Loucy (cell line): Measurements from ENCODE around the gene FOXO6.

Experiments
- H2AFZ ChIP-seq: fragments of 200-600 bp; sonication (generic); 2 replicates; pipeline ENCODE4 v1.6.0; 2016; ENCODE audit warnings: antibody characterized with exemption, mild to moderate bottlenecking, low read length, moderate library complexity
- H3F3A ChIP-seq: fragments of 200-600 bp; 2 replicates; pipeline ENCODE4 v1.6.0; 2016; ENCODE audit warnings: antibody characterized with exemption, low read depth, mild to moderate bottlenecking
- H3K27me3 ChIP-seq: fragments of 200-600 bp; sonication (generic); 2 replicates; pipeline ENCODE4 v1.6.1; 2014; ENCODE audit warnings: low read length, mild to moderate bottlenecking; ENCODE audit not compliant: insufficient read depth, poor library complexity, severe bottlenecking
- H3K36me3 ChIP-seq: fragments of 200-600 bp; sonication (generic); 2 replicates; pipeline ENCODE4 v1.6.1; 2016; ENCODE audit warnings: low read length; ENCODE audit not compliant: insufficient read depth
- H3K4me1 ChIP-seq: fragments of 200-600 bp; sonication (generic); 2 replicates; pipeline ENCODE4 v1.5.1; 2014; ENCODE audit warnings: low read length, mild to moderate bottlenecking; ENCODE audit not compliant: insufficient read depth, poor library complexity, severe bottlenecking
- H3K4me2 ChIP-seq: fragments of 200-600 bp; sonication (generic); 2 replicates; pipeline ENCODE4 v1.6.0; 2014; ENCODE audit warnings: antibody characterized with exemption, low read length, low read depth, mild to moderate bottlenecking; ENCODE audit not compliant: poor library complexity, severe bottlenecking
- H3K4me3 ChIP-seq: fragments of 200-600 bp; sonication (generic); 2 replicates; pipeline ENCODE4 v1.5.1; 2014; ENCODE audit warnings: low read length, mild to moderate bottlenecking, mixed read lengths; ENCODE audit not compliant: poor library complexity, severe bottlenecking
- H3K79me2 ChIP-seq: fragments of 200-600 bp; sonication (generic); 2 replicates; pipeline ENCODE4 v1.6.1; 2014; ENCODE audit warnings: low read length; ENCODE audit not compliant: insufficient read depth
- H3K9ac ChIP-seq: fragments of 200-600 bp; sonication (generic); 2 replicates; pipeline ENCODE4 v1.6.0; 2014; ENCODE audit warnings: mild to moderate bottlenecking, low read depth, low read length, moderate library complexity; ENCODE audit not compliant: poor library complexity, severe bottlenecking
- H3K9me2 ChIP-seq: fragments of 200-600 bp; sonication (generic); replicated peaks from 2 replicates; pipeline ENCODE4 v1.6.1; 2016; ENCODE audit warnings: low read depth, low read length, mixed read lengths
- H3K9me3 ChIP-seq: fragments of 200-600 bp; sonication (generic); 2 replicates; pipeline ENCODE4 v1.6.1; 2014; ENCODE audit warnings: mild to moderate bottlenecking, antibody characterized with exemption, low read length, low read depth; ENCODE audit not compliant: insufficient read depth
- H4K20me1 ChIP-seq: fragments of 200-600 bp; sonication (generic); 2 replicates; pipeline ENCODE4 v1.6.0; 2014; ENCODE audit warnings: antibody characterized with exemption, low read length, mild to moderate bottlenecking; ENCODE audit not compliant: insufficient read depth, poor library complexity, severe bottlenecking
- EZH2phosphoT487 ChIP-seq: fragments of 200-600 bp; IDR thresholded peaks from 2 replicates; pipeline ENCODE4 v1.6.1; 2018; ENCODE audit warnings: antibody characterized with exemption, mild to moderate bottlenecking, moderate library complexity, borderline replicate concordance
- TF ChIP-seq, protein P1 (sequence below): fragments of 200-600 bp; sonication (generic); conservative IDR thresholded peaks from 2 replicates; pipeline ENCODE4 v1.5.1; 2014; ENCODE audit warnings: mild to moderate bottlenecking, antibody characterized with exemption, low read length

The FOXO6 gene

DNA sequence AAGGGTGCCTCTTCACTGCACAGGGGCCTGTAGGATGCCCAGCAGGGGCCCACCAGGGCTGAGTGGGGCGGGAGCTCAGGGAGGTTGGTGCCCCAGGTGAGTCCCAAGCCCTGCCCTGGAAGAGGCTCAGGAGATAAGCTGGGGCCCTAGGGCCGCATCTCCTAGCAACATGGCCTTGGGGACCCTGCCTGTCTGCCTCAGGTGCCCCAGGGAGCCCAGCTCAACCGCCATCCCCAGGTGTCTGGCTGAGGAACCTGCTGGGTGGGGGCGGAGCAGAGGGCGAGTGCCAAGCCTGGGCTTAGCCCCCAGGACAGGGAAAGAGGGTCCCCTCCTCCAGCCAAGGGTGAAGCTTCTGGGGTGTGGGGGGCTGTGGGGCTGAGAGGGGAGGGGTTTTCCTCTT is 54.8 kb downstream of the FOXO6 start:
- Histone ChIP-seq H3K4me2 (no peak overlapping the region), H3K9ac (no peak overlapping the region), H2AFZ (no peak overlapping the region), H3K9me3 (no peaks in the 10 kb centered on the region), H3K36me3 (no peaks in the 10 kb centered on the region), H3K4me3 (no peak overlapping the region), H3F3A (no peaks in the 10 kb centered on the region), H3K27me3 (no peaks in the 10 kb centered on the region), H3K79me2 (no peaks in the 10 kb centered on the region), H3K9me2 (no peaks in the 10 kb centered on the region), H3K4me1 (peaks cover 8% of the 10 kb centered on the region), H4K20me1 (no peaks in the 10 kb centered on the region)
- TF ChIP-seq, protein P1, sequence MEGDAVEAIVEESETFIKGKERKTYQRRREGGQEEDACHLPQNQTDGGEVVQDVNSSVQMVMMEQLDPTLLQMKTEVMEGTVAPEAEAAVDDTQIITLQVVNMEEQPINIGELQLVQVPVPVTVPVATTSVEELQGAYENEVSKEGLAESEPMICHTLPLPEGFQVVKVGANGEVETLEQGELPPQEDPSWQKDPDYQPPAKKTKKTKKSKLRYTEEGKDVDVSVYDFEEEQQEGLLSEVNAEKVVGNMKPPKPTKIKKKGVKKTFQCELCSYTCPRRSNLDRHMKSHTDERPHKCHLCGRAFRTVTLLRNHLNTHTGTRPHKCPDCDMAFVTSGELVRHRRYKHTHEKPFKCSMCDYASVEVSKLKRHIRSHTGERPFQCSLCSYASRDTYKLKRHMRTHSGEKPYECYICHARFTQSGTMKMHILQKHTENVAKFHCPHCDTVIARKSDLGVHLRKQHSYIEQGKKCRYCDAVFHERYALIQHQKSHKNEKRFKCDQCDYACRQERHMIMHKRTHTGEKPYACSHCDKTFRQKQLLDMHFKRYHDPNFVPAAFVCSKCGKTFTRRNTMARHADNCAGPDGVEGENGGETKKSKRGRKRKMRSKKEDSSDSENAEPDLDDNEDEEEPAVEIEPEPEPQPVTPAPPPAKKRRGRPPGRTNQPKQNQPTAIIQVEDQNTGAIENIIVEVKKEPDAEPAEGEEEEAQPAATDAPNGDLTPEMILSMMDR, result no peak
- no peak for TF ChIP-seq EZH2phosphoT487

DNA sequence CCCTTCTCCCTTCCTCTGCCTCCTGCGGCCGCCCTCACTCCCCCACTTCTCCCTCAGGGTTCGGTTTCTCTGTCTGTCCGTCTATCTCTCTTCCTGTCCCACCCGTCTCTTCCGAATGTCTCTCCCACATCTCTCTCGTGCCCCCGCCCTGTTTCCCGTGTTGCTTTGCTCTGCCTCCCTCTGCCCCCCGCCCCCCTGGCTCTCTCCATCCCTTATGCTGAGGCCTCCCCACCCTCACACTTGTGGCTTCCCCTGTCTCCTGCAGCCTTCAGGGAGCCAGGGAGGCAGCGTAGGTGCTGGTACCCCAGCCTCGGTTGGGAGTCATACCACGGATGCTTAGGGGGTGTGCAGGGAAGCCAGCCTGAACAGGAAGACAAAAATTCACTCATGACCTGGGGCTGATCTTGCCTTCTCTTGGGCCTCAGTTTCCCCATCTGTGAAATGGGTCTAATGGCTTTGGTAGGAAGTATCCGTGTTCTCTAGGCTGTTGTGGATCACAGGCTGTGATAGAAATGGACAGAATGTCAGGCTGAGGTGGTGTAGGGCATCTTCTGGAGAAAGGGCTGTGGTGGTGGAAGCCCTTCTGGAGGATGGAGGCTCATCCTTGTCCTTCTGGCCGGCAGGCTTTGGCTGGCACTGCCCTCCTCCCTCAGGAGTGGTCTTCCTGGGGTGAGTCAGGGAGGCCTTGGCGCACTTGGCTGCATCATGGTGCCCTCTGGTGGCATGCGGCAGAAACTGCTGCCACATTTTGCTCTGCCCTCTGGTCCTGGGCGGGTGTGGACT is 55.5 kb downstream of the FOXO6 start:
- no peaks in the 10 kb centered on the region for H3K36me3 ChIP-seq
- H3K9ac ChIP-seq, result no peak overlapping the region
- no peak overlapping the region for H2AFZ ChIP-seq
- no peak overlapping the region for H3K4me3 ChIP-seq
- H3K4me1 ChIP-seq, result peaks cover 8% of the 10 kb centered on the region
- no peaks in the 10 kb centered on the region for H3K27me3 ChIP-seq
- H3K79me2 ChIP-seq, result no peaks in the 10 kb centered on the region
- H4K20me1 ChIP-seq, result no peaks in the 10 kb centered on the region
- H3K9me2 ChIP-seq, result no peaks in the 10 kb centered on the region
- H3K9me3 ChIP-seq, result no peaks in the 10 kb centered on the region
- TF ChIP-seq, protein P1, result peak; percentile 96
- no peak for TF ChIP-seq EZH2phosphoT487
- H3K4me2 ChIP-seq, result no peak overlapping the region
- no peaks in the 10 kb centered on the region for H3F3A ChIP-seq

DNA sequence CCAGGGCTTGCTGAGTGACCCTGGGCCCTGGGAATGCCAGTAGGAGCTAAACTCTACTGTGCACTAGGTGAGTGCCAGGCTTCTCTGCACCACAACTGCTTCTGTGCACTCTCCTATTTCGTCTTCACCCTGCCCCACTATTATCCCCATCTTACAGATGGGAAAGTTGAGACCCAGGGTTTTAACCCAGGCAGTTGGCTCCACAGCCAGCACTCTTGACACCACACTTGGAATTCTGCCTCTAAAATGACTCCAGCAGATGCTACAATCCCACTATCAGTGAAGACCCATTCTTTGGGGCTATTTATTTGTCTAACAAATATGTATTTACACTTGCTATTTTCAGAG is 56.1 kb downstream of the FOXO6 start:
- Histone ChIP-seq H4K20me1 (no peaks in the 10 kb centered on the region), H3F3A (no peaks in the 10 kb centered on the region), H3K4me1 (peaks cover 8% of the 10 kb centered on the region), H3K4me3 (no peak overlapping the region), H3K9me2 (no peaks in the 10 kb centered on the region), H3K9ac (no peak overlapping the region), H3K27me3 (no peaks in the 10 kb centered on the region), H3K9me3 (no peaks in the 10 kb centered on the region), H3K4me2 (no peak overlapping the region), H3K79me2 (no peaks in the 10 kb centered on the region), H3K36me3 (no peaks in the 10 kb centered on the region), H2AFZ (no peak overlapping the region)
- TF ChIP-seq, protein P1, result no peak
